GM23338 (cell line): ENCODE data around the gene SLC35B3. TPM values are rescaled to one million over a fixed set of nuclear protein-coding genes. Genes with fewer than 3 reads are reported as not detected.

Source experiments
- ATAC-seq: fragments of 200-7000 bp; cut with Tn5 transposase; 3 replicates; pipeline ENCODE4 v1.9.1; 2020
- DNase-seq: peaks from one replicate; pipeline ENCODE4 v3.0.0-alpha.2; 2015; ENCODE audit warnings: low spot score
- H2AFZ ChIP-seq: fragments of 200-600 bp; sonication (generic); 2 replicates; pipeline ENCODE4 v1.8.0; 2016; ENCODE audit warnings: antibody characterized with exemption, mild to moderate bottlenecking, moderate library complexity
- H3F3A ChIP-seq: fragments of 200-600 bp; sonication (generic); replicated peaks from 2 replicates; pipeline ENCODE4 v1.8.0; 2017; ENCODE audit warnings: antibody characterized with exemption, mixed run types, low read depth
- H3K27ac ChIP-seq: fragments of 200-600 bp; sonication (generic); 2 replicates; pipeline ENCODE4 v1.6.1; 2016; ENCODE audit warnings: low read depth
- H3K27me3 ChIP-seq: fragments of 200-600 bp; sonication (generic); 2 replicates; pipeline ENCODE4 v1.8.0; 2016; ENCODE audit warnings: mild to moderate bottlenecking, mixed run types, moderate library complexity; ENCODE audit not compliant: insufficient read depth
- H3K36me3 ChIP-seq: fragments of 200-600 bp; sonication (generic); 2 replicates; pipeline ENCODE4 v1.8.0; 2016; ENCODE audit warnings: mild to moderate bottlenecking; ENCODE audit not compliant: insufficient read depth
- H3K4me1 ChIP-seq: fragments of 200-600 bp; sonication (generic); 2 replicates; pipeline ENCODE4 v1.8.0; 2016; ENCODE audit warnings: mild to moderate bottlenecking, moderate library complexity; ENCODE audit not compliant: insufficient read depth
- H3K4me2 ChIP-seq: fragments of 200-600 bp; sonication (generic); 2 replicates; pipeline ENCODE4 v1.7.1; 2017; ENCODE audit warnings: mixed run types
- H3K4me3 ChIP-seq: fragments of 200-600 bp; sonication (generic); 2 replicates; pipeline ENCODE4 v1.6.1; 2016; ENCODE audit warnings: mixed run types
- H3K79me2 ChIP-seq: fragments of 200-600 bp; sonication (generic); replicated peaks from 2 replicates; pipeline ENCODE4 v1.8.0; 2017; ENCODE audit warnings: mild to moderate bottlenecking; ENCODE audit not compliant: insufficient read depth
- H3K9me2 ChIP-seq: fragments of 200-600 bp; sonication (generic); 2 replicates; pipeline ENCODE4 v1.8.0; 2017; ENCODE audit not compliant: insufficient read depth
- H4K20me1 ChIP-seq: fragments of 200-600 bp; sonication (generic); replicated peaks from 2 replicates; pipeline ENCODE4 v1.8.0; 2017; ENCODE audit warnings: mild to moderate bottlenecking; ENCODE audit not compliant: insufficient read depth
- H3K27ac Mint-ChIP-seq: 2 replicates; pipeline ENCODE4 v1.8.0; 2020; ENCODE audit warnings: inconsistent platforms, mild to moderate bottlenecking, moderate library complexity, mixed read lengths
- H3K27me3 Mint-ChIP-seq: 3 replicates; pipeline ENCODE4 v1.8.0; 2022; ENCODE audit warnings: low read depth, mild to moderate bottlenecking, moderate library complexity, mixed read lengths, inconsistent platforms; ENCODE audit not compliant: insufficient read depth, poor library complexity
- H3K36me3 Mint-ChIP-seq: 3 replicates; pipeline ENCODE4 v1.8.0; 2021; ENCODE audit warnings: low read depth, mild to moderate bottlenecking, inconsistent platforms, moderate library complexity, mixed read lengths
- H3K4me1 Mint-ChIP-seq: 3 replicates; pipeline ENCODE4 v1.8.0; 2020; ENCODE audit warnings: mild to moderate bottlenecking, inconsistent platforms, mixed read lengths
- H3K4me3 Mint-ChIP-seq: 3 replicates; pipeline ENCODE4 v1.8.0; 2021; ENCODE audit warnings: moderate library complexity, mild to moderate bottlenecking, inconsistent platforms, mixed read lengths
- H3K9me3 Mint-ChIP-seq: 3 replicates; pipeline ENCODE4 v1.8.0; 2020; ENCODE audit warnings: moderate library complexity, mild to moderate bottlenecking, inconsistent platforms, mixed read lengths
- CREB1 ChIP-seq: fragments of 250-450 bp; sonication (Bioruptor Pico); IDR thresholded peaks from 2 replicates; pipeline ENCODE4 v1.5.0; 2020; ENCODE audit warnings: low read depth, mild to moderate bottlenecking, moderate library complexity
- EZH2 ChIP-seq: fragments of 200-600 bp; sonication (generic); IDR thresholded peaks from one replicate; pipeline ENCODE4 v1.8.0; 2017; ENCODE audit warnings: antibody characterized with exemption, mild to moderate bottlenecking, low read depth; ENCODE audit not compliant: unreplicated experiment
- EZH2phosphoT487 ChIP-seq: fragments of 200-600 bp; sonication (generic); IDR thresholded peaks from one replicate; pipeline ENCODE4 v1.8.1; 2018; ENCODE audit warnings: antibody characterized with exemption; ENCODE audit not compliant: unreplicated experiment
- JUNB ChIP-seq: IDR thresholded peaks from one replicate; pipeline ENCODE4 v1.6.1; 2016; ENCODE audit warnings: antibody characterized with exemption; ENCODE audit not compliant: unreplicated experiment
- NANOG ChIP-seq: IDR thresholded peaks from 2 replicates; pipeline ENCODE4 v1.6.1; 2016; ENCODE audit warnings: antibody characterized with exemption, borderline replicate concordance
- POLR2AphosphoS5 ChIP-seq: IDR thresholded peaks from 2 replicates; pipeline ENCODE4 v1.6.1; 2016; ENCODE audit warnings: antibody characterized with exemption, low read depth
- STAT1 ChIP-seq: IDR thresholded peaks from one replicate; pipeline ENCODE4 v1.6.1; 2016; ENCODE audit warnings: antibody characterized with exemption; ENCODE audit not compliant: unreplicated experiment
- ZNF114 ChIP-seq: fragments of 250-450 bp; sonication (Bioruptor Pico); IDR thresholded peaks from 2 replicates; pipeline ENCODE4 v1.5.0; 2020; ENCODE audit warnings: mild to moderate bottlenecking, moderate library complexity
- ZNF331 ChIP-seq: fragments of 250-450 bp; sonication (Bioruptor Pico); IDR thresholded peaks from 2 replicates; pipeline ENCODE4 v1.5.0; 2020; ENCODE audit warnings: low read depth, mild to moderate bottlenecking, moderate library complexity
- polyA plus RNA-seq: library from polyadenylated mRNA; unstranded; fragments of >200 nt; fragmentation: Nextera tagmentation; extraction: Ambion mirVana; gene quantifications from 2 replicates; pipeline ENCODE4 v1.2.1, GENCODE V29; 2016
- total RNA-seq: library from RNA; depleted of rRNA; stranded (reverse); fragments of >200 nt; shearing (Covaris generic); gene quantifications from 2 replicates; pipeline ENCODE4 v1.2.3, GENCODE V29; 2014
- TF ChIP-seq, protein P1 (sequence below), 2 experiments: fragments of 200-600 bp in 1 of 2; sonication (generic) in 1 of 2; conservative IDR thresholded peaks; 2 replicates each; pipeline versions ENCODE4 v1.5.1 to v1.6.1; 2016 to 2017; ENCODE audit warnings: antibody characterized with exemption in 2 of 2, low read depth in 2 of 2, mild to moderate bottlenecking in 2 of 2, moderate library complexity in 1 of 2
- TF ChIP-seq, protein P2 (sequence below): fragments of 250-450 bp; sonication (Bioruptor Pico); IDR thresholded peaks from 2 replicates; pipeline ENCODE4 v1.5.0; 2020; ENCODE audit warnings: mild to moderate bottlenecking, moderate library complexity
- TF ChIP-seq, protein P3 (sequence below): IDR thresholded peaks from one replicate; pipeline ENCODE4 v1.6.1; 2018; ENCODE audit warnings: antibody characterized with exemption; ENCODE audit not compliant: unreplicated experiment
- TF ChIP-seq, protein P4 (sequence below): IDR thresholded peaks from 2 replicates; pipeline ENCODE4 v1.6.1; 2016; ENCODE audit warnings: antibody characterized with exemption

SLC35B3 gene
- total and polyA plus RNA-seq, 2 experiments from 2014 or later = 7.5 to 9.0 TPM

DNA sequence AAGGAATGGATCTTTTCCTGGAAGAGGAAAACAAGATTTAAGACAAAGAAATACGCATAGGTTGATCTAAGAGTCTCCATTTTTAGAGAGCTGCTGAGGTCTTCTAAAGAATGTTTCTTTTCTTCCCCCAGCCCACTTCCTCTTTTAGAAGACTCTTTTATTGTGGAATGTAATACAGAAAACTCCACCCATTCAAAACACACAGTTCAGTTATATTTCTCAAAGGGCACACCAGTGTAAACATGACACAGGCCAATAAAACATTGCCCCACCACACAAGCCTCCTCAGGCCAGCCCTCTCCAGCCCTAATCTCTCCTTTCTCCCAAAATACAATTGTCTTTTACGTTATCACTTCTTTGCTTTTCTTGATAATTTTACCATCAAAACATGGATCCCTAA, 42.8 kb downstream of the SLC35B3 start:
- H2AFZ ChIP-seq = 0 out of 2 replicates have a peak overlapping the region, but pooled peaks have one; percentile 6
- ATAC-seq = no peak
- no peak overlapping the region for H3K4me3 ChIP-seq
- no peaks in the 10 kb centered on the region for H4K20me1 ChIP-seq
- Mint-ChIP-seq H3K9me3 (no peaks in the 10 kb centered on the region), H3K36me3 (no peaks in the 10 kb centered on the region; the same call in 2 of the 3 replicates), H3K4me1 (peaks cover 14% of the 10 kb centered on the region; the same call in 2 of the 3 replicates), H3K4me3 (no peak overlapping the region), H3K27me3 (no peaks in the 10 kb centered on the region), H3K27ac (peak overlapping the region; percentile 67; the same call in 1 of the 2 replicates)
- no peak overlapping the region for H3K27ac ChIP-seq
- H3K4me1 ChIP-seq = peaks cover 6% of the 10 kb centered on the region; the same call in 1 of the 2 replicates
- H3K79me2 ChIP-seq = no peaks in the 10 kb centered on the region
- no peak for DNase-seq
- H3K36me3 ChIP-seq = no peaks in the 10 kb centered on the region
- TF ChIP-seq, protein P1, sequence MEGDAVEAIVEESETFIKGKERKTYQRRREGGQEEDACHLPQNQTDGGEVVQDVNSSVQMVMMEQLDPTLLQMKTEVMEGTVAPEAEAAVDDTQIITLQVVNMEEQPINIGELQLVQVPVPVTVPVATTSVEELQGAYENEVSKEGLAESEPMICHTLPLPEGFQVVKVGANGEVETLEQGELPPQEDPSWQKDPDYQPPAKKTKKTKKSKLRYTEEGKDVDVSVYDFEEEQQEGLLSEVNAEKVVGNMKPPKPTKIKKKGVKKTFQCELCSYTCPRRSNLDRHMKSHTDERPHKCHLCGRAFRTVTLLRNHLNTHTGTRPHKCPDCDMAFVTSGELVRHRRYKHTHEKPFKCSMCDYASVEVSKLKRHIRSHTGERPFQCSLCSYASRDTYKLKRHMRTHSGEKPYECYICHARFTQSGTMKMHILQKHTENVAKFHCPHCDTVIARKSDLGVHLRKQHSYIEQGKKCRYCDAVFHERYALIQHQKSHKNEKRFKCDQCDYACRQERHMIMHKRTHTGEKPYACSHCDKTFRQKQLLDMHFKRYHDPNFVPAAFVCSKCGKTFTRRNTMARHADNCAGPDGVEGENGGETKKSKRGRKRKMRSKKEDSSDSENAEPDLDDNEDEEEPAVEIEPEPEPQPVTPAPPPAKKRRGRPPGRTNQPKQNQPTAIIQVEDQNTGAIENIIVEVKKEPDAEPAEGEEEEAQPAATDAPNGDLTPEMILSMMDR (conservative IDR thresholded peaks at IDR 0.05; ENCODE audit: low read depth in 2 of 2) = no peak
- TF ChIP-seq, protein P2, sequence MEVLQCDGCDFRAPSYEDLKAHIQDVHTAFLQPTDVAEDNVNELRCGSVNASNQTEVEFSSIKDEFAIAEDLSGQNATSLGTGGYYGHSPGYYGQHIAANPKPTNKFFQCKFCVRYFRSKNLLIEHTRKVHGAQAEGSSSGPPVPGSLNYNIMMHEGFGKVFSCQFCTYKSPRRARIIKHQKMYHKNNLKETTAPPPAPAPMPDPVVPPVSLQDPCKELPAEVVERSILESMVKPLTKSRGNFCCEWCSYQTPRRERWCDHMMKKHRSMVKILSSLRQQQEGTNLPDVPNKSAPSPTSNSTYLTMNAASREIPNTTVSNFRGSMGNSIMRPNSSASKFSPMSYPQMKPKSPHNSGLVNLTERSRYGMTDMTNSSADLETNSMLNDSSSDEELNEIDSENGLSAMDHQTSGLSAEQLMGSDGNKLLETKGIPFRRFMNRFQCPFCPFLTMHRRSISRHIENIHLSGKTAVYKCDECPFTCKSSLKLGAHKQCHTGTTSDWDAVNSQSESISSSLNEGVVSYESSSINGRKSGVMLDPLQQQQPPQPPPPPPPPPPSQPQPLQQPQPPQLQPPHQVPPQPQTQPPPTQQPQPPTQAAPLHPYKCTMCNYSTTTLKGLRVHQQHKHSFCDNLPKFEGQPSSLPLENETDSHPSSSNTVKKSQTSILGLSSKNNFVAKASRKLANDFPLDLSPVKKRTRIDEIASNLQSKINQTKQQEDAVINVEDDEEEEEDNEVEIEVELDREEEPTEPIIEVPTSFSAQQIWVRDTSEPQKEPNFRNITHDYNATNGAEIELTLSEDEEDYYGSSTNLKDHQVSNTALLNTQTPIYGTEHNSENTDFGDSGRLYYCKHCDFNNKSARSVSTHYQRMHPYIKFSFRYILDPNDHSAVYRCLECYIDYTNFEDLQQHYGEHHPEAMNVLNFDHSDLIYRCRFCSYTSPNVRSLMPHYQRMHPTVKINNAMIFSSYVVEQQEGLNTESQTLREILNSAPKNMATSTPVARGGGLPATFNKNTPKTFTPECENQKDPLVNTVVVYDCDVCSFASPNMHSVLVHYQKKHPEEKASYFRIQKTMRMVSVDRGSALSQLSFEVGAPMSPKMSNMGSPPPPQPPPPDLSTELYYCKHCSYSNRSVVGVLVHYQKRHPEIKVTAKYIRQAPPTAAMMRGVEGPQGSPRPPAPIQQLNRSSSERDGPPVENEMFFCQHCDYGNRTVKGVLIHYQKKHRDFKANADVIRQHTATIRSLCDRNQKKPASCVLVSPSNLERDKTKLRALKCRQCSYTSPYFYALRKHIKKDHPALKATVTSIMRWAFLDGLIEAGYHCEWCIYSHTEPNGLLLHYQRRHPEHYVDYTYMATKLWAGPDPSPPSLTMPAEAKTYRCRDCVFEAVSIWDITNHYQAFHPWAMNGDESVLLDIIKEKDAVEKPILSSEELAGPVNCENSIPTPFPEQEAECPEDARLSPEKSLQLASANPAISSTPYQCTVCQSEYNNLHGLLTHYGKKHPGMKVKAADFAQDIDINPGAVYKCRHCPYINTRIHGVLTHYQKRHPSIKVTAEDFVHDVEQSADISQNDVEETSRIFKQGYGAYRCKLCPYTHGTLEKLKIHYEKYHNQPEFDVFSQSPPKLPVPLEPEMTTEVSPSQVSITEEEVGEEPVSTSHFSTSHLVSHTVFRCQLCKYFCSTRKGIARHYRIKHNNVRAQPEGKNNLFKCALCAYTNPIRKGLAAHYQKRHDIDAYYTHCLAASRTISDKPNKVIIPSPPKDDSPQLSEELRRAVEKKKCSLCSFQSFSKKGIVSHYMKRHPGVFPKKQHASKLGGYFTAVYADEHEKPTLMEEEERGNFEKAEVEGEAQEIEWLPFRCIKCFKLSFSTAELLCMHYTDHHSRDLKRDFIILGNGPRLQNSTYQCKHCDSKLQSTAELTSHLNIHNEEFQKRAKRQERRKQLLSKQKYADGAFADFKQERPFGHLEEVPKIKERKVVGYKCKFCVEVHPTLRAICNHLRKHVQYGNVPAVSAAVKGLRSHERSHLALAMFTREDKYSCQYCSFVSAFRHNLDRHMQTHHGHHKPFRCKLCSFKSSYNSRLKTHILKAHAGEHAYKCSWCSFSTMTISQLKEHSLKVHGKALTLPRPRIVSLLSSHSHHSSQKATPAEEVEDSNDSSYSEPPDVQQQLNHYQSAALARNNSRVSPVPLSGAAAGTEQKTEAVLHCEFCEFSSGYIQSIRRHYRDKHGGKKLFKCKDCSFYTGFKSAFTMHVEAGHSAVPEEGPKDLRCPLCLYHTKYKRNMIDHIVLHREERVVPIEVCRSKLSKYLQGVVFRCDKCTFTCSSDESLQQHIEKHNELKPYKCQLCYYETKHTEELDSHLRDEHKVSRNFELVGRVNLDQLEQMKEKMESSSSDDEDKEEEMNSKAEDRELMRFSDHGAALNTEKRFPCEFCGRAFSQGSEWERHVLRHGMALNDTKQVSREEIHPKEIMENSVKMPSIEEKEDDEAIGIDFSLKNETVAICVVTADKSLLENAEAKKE (CRISPR knock-in tag) = no peak
- TF ChIP-seq ZNF114 = no peak
- no peak for TF ChIP-seq ZNF331 (CRISPR knock-in tag)
- no peak for TF ChIP-seq EZH2phosphoT487
- TF ChIP-seq NANOG = no peak
- TF ChIP-seq, protein P3, sequence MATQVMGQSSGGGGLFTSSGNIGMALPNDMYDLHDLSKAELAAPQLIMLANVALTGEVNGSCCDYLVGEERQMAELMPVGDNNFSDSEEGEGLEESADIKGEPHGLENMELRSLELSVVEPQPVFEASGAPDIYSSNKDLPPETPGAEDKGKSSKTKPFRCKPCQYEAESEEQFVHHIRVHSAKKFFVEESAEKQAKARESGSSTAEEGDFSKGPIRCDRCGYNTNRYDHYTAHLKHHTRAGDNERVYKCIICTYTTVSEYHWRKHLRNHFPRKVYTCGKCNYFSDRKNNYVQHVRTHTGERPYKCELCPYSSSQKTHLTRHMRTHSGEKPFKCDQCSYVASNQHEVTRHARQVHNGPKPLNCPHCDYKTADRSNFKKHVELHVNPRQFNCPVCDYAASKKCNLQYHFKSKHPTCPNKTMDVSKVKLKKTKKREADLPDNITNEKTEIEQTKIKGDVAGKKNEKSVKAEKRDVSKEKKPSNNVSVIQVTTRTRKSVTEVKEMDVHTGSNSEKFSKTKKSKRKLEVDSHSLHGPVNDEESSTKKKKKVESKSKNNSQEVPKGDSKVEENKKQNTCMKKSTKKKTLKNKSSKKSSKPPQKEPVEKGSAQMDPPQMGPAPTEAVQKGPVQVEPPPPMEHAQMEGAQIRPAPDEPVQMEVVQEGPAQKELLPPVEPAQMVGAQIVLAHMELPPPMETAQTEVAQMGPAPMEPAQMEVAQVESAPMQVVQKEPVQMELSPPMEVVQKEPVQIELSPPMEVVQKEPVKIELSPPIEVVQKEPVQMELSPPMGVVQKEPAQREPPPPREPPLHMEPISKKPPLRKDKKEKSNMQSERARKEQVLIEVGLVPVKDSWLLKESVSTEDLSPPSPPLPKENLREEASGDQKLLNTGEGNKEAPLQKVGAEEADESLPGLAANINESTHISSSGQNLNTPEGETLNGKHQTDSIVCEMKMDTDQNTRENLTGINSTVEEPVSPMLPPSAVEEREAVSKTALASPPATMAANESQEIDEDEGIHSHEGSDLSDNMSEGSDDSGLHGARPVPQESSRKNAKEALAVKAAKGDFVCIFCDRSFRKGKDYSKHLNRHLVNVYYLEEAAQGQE = no peak
- TF ChIP-seq POLR2AphosphoS5 = no peak
- TF ChIP-seq, protein P4, sequence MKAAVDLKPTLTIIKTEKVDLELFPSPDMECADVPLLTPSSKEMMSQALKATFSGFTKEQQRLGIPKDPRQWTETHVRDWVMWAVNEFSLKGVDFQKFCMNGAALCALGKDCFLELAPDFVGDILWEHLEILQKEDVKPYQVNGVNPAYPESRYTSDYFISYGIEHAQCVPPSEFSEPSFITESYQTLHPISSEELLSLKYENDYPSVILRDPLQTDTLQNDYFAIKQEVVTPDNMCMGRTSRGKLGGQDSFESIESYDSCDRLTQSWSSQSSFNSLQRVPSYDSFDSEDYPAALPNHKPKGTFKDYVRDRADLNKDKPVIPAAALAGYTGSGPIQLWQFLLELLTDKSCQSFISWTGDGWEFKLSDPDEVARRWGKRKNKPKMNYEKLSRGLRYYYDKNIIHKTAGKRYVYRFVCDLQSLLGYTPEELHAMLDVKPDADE = no peak
- TF ChIP-seq STAT1 = no peak
- no peak for TF ChIP-seq JUNB
- TF ChIP-seq CREB1 (CRISPR knock-in tag) = no peak
- TF ChIP-seq EZH2 = no peak
- no peaks in the 10 kb centered on the region for H3K9me2 ChIP-seq
- H3F3A ChIP-seq = no peaks in the 10 kb centered on the region
- no peaks in the 10 kb centered on the region for H3K27me3 ChIP-seq
- H3K4me2 ChIP-seq = no peak overlapping the region
